HUDEP-2 (cell line): ENCODE results near the gene NLRX1.
"Not testable (repeated sequence)": the region's sequence is repeated elsewhere in the genome, so short reads cannot be mapped to it uniquely, and the experiment has no call there.

Experiments used
- DNase-seq, 76 experiments: peaks; one replicate each; lab custom pipeline; 2025; ENCODE audit not compliant: unreplicated experiment in 76 of 76; lab: John Stamatoyannopoulos, UW

The NLRX1 gene

DNA sequence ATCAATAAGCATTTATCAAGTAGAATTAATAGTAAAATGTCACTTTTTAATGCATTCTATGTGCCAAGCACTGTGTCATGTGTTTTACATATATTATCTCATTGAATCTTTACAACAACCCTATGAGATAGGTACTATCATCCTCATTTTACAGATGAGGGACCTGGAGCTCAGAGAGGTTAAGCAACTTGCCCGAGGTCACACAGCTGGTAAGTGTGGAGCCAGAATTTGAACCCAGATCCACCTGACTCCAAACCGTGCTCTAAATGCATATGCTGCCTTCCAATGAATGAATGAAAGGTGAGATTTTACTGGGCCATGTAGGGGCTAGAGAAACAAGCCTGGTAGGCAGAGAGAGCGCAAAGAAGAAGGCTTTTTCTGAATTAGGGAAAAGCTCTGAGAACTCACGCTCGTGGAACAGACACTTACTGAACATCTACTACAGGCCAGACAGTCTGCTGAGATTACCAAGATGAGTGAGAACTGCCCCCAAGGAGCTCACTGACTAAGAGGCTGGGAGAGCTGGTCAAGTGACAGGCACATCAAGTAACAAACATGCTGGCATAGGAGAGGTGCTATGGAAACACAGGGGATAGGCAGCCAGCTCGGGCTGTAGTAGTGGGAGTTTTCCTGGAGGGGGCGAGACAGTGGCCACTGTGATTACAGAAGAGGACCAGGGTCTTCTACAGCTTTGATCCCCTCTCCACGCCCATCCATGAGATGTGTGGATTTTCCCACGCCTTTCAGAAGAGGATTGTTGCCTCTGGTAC is 15.3 kb upstream of the NLRX1 start:
- DNase-seq: no peak

DNA sequence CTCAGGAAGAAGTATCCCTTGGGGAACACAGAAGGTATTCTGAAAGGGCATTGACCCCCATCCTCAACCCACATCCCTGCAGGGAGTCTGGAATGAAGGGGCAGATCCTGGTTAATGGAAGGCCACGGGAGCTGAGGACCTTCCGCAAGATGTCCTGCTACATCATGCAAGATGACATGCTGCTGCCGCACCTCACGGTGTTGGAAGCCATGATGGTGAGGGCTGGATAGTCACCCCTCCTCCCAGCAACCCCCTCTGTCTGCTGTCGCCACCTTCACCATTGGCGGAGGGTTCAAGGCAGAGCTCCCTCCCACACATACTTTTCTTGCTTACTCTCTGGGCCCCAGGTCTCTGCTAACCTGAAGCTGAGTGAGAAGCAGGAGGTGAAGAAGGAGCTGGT is 14.3 kb upstream of the NLRX1 start:
- DNase-seq: no peak

DNA sequence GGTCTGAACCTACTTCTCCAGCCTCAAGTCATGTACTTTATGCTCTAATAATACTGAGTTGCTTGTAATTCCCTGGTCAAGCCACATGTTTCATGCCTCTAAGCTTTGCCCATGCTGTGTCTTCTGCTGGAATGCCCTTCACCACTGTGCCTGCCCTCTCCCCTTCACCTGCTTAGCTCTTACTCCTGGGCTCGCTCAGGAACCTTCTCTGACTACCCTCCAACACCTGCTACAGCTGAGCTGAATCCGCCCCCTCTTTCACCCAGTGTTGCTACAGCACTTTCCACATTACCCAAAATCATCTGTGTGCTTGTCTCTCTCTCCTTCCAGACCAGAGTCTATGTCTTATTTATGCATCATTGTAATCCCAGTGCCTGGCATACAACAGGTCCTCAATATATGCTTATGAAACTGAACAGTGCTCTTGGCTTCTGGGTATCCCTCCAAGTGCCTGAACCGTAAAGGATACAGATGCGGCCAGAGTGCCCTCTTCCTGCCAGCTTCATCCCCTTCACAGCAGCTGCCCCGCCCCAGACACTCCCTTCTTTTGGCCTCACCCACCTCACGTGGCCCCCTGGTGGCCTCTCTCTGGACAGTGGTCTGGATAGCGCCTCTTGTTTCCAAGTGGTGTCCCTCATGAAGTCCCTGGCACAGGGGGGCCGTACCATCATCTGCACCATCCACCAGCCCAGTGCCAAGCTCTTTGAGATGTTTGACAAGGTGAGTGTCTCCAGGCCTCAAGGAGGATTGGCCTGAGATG is 12.6 kb upstream of the NLRX1 start:
- DNase-seq: peak in 26 of 76 experiments; percentile 4 to 47 (median 20)

DNA sequence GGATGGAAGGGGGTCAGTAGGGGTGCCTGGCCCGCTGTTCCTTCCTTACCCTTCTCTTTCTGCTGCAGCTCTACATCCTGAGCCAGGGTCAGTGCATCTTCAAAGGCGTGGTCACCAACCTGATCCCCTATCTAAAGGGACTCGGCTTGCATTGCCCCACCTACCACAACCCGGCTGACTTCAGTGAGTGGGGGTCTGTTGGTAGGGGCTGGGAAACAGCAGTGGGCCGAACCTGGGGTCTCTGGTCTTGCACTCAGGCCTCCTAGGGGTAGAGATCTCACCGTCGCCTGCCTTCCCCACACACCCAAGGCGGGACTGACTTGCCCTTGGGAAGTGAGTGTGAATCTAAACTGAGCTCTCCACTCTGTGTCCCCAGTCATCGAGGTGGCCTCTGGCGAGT is 12.0 kb upstream of the NLRX1 start:
- DNase-seq: no peak

DNA sequence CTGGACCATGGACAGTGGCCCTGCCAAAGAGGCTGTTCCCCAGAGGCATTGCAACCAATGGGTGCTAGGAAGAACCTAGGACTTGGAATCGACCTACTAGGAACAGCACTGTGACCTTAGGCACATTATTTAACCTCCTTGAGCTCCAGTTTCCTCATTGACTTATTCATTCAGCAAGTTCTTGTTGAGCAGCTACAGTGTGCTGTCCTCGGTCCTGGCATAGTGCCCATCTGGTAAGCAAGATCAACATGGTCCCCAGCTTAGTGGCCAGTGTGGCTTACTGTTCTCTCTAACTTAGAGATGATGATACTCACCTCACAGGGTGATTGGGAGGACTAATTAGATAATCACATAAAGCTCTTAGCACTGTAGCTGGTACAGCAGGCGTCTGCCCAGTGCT is 11.5 kb upstream of the NLRX1 start:
- peak in 4 of 76 experiments; percentile 4 to 15 (median 8) for DNase-seq

DNA sequence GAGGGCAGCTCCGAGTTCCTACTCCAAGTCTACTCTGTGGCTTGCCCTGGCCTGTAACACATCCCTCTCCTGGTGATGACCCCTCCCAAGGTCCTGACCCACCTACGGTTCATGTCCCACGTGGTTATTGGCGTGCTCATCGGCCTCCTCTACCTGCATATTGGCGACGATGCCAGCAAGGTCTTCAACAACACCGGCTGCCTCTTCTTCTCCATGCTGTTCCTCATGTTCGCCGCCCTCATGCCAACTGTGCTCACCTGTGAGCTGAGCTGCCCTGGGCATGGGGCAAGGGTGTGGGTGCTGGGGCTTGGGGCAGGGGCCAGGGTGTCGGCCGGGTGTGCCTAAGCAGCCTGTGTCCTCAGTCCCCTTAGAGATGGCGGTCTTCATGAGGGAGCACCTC is 10.1 kb upstream of the NLRX1 start:
- DNase-seq: no peak

DNA sequence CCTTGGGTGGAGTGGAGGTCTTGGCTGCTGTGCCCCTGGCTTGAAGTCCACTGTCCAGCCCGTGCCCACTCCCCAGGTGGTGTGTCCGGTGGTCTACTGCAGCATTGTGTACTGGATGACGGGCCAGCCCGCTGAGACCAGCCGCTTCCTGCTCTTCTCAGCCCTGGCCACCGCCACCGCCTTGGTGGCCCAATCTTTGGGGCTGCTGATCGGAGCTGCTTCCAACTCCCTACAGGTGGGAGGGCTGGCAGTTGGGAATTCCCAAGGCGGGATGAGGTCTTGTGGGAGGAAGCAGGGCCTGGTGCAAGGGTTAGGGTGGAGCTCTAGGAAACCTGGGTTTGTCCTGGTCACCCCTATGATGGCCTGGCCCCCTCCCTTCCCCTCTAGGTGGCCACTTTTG is 8.4 kb upstream of the NLRX1 start:
- no peak for DNase-seq

DNA sequence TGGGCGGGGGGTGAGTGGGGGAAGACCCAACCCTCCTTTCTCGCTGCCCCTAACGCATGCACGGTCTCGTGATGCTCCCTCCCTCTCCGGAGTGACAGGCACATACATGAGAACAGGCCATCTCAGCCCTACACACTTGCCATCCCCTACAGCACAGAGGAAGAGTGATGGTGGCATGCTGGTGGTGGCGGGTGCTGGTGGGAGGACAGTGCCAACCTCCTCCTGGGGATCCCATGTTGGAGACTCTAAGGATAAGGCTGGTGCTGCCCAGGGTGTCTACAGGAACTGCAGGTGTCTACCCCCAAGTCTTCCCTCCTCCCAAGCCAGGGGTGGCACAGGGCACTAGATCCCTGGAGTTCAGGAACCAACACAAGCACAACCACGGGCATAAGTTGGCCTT is 6.7 kb upstream of the NLRX1 start:
- no peak for DNase-seq

DNA sequence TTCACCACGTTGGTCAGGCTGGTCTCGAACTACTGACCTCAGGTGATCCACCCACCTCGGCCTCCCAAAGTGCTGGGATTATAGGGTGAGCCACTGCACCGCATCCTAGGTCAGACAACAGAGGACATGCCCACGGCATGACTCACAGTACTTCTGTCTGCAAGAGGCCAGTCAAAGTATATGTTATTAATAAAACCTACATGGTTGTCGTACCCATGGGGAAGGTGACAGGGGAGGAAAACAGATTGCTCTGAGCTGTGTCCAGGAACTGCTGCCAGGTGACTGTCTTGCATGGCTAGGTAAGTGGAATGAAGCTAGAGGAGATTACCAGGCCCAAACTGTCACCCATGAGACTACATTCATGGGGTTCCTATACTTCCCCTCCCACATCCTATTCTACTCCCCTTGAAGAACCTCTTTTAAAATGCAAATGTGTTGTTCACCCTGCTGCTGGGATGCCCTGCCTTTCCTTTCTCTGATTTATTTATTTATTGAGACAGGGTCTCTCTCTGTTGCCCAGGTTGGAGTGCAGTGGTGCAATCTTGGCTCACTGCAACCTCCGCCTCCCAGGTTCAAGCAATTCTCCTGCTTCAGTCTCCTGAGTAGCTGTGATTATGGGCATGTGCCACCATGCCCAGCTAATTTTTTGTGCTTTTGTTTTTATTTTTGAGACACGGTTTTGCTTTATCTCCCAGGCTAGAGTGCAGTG is 2.0 kb upstream of the NLRX1 start:
- no peak for DNase-seq

DNA sequence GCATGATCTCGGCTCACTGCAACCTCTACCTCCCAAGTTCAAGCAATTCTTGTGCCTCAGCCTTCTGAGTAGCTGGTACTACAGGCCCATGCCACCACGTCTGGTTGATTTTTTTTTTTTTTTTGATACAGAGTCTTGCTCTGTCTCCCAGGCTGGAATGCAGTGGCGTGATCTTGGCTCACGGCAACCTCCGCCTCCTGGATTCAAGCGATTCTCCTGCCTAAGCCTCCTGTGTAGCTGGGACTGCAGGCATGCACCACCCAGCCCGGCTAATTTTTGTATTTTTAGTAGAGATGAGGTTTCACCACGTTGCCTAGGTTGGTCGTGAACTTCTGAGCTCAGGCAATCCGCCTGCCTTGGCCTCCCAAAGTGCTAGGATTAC is 1.5 kb upstream of the NLRX1 start:
- DNase-seq: not testable (repeated sequence)

DNA sequence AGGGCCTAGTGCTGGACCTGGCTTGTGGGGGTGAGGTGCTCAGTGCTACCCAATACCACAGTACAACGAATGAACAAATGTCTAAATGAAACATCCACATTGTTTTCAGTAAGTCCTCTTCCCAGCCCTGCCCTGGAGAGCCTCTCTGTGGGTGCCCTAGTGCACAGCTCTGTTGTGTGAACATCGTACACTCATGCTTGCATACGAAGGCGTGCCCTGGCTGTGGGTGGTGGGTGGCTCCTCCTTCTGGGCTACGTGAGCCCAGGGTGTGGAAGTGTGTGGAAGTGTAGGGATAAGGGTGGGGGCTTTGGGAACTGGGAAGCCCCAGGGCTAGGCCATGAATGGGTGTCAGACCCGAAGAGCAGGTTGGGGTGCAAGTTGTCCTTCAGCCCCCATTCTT is 592 bp upstream of the NLRX1 start:
- no peak for DNase-seq

DNA sequence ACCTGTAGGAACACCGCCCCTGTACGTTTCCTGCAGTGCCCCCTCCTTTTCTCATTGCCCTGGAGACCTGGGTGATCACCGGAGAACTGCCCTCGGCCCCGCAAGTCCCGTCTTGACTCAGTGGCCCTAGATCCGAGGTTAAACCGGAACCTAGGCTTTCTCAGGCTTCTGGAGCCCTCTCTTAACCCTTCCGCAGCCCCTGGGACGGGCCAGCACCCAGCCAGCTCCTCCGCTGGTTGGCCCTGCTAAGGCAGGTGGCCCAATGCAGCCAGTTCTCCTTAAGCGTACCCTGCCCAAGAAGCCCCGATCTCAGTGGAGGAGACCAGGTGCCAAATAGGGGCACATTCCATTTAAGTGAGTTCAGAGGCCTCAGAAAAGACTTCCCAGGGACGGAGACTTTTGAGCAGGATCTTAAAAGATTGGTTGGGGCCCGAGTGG is 776 bp downstream of the NLRX1 start:
- DNase-seq: peak in 7 of 76 experiments; percentile 7 to 41 (median 27)

DNA sequence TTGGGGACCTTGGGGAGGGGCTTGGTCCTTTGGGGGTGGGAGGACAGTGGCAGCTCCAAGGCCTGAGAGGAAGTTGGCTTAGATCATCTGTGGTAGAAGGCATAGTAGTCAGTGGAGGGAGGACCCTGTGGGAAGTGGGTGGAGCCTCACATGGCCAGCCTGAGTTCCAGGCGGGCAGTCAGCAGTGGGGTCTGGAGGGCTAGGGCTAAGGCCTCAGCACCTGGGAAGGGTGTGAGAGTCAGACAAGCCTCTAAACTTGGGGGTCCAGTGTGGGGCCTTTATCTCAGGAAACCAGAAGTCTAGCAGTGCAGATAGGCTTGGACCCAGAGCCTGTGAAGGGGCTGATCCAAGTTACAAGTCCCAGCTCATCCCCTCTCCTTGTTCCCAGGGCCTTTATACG is 4.0 kb downstream of the NLRX1 start:
- peak in 2 of 76 experiments; percentile 5 to 13 for DNase-seq

DNA sequence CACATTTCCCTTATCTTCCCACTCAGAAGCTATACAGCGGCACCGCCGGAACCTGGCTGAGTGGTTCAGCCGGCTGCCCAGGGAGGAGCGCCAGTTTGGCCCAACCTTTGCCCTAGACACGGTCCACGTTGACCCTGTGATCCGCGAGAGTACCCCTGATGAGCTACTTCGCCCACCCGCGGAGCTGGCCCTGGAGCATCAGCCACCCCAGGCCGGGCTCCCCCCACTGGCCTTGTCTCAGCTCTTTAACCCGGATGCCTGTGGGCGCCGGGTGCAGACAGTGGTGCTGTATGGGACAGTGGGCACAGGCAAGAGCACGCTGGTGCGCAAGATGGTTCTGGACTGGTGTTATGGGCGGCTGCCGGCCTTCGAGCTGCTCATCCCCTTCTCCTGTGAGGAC is 4.9 kb downstream of the NLRX1 start:
- no peak for DNase-seq

DNA sequence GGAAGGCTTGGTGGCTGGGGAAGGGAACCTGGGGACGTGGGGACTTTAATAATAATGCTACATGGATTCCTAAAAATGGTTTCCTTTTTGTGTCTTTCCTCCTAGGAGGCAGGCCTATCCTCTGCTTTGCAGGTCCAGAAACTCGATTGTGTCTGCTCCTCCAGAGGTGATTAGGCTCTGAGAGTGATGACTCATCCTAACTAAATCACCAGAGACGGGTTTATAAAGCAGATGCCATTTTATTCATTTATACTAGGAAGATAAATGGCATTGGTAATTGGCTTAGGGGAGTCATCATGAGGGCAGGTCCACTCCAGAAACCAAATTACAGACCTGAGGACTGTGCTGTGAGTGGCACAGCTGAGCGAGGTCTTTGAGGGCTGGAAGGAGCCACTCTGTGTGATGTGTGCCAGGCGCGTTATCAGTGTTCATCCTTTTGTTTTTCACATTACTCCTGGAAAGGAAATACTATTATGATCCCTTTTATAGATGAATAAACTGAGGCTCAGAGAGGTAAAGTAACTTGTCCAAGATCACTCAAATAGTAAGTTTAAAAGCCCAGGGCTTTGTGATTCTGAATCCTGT is 7.1 kb downstream of the NLRX1 start:
- DNase-seq: no peak

DNA sequence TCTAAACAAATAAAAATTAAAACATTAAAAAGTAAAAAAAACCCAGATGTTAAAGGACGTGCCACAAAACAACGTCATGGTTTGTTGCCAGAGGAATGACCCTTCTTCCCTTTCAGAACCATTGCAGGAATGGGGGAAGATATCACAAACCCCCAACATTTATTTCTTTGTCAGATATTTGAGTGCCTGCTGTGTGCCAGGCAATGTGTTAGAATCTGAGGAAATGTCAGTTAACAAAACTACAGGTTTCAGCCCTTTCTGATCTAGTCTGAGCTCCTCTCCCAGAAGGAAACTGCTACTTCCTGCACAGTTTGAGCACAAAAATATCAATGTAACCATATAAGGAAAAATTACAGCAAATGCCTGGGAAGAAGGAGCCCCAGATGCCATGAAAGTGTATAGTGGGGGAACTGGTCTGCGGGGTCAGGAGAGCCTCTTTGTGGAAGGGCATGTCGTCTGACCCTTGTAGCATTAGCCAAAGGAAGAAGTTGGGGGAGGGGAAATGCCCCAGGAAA is 9.7 kb downstream of the NLRX1 start:
- no peak for DNase-seq

DNA sequence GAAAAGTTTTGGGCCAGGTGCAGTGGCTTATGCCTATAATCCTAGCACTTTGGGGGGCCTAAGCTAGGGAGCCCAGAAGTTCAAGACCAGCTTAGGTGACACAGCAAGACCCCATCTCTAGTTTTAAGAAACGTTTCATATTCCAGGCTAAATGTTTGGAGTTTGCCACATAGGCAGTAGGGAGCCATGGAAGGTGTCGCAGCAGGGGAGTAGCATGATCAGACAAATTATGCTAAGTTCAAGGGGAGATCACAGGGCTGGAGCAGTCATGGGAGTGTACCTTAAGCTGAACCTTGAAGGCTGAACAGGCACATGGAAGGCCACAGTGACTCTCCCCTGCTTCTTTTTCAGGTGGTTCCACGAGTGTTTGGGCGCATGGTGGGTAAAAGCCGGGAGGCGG is 10.8 kb downstream of the NLRX1 start:
- no peak for DNase-seq

DNA sequence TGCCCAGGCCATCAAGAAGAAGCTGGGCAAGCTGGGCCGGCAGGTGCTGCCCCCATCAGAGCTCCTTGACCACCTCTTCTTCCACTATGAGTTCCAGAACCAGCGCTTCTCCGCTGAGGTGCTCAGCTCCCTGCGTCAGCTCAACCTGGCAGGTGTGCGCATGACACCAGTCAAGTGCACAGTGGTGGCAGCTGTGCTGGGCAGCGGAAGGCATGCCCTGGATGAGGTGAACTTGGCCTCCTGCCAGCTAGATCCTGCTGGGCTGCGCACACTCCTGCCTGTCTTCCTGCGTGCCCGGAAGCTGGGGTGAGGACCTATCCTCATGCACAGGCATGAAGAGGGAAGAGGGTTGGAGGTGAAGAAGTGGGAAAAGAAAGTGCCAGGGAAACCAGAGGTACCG is 11.5 kb downstream of the NLRX1 start:
- DNase-seq: no peak

DNA sequence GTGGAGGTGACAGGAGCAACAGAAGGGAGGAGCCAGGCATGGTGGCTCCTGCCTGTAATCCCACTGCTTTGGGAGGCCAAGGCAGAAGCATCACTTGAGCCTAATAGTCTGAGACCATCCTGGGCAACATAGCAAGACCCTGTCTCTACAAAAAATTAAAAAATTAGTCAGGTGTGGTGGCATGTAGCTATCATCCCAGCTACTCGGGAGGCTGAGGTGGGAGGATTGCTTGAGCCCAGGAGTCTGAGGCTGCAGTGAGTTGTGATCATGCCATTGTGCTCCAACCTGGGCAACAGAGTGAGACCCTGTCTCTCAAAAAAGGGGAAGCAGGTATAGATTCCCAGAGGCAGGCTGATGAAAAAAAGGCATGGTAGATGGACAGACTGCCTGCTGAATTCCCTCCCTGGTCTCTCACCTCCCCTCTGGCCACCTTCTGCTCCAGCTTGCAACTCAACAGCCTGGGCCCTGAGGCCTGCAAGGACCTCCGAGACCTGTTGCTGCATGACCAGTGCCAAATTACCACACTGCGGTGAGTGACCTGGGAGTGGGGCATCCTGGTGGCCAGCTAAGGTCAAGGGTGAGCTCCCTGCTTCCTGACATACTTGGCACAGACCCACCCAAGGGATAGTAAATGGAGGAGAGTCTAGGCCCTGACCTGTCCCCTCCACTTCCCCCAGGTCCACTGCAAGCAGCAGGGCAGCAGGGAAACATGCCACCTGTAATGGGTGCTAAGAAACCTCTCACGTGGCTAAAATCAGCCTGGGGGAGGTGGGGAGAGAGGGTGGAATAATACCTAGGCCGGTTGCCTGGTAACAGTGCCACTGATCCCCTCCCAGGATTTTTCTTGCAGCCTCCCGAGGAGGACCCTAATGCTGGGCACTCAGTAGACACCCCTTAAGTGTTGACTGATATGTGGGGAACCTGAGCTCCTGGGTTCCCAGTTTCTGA is 12.5 kb downstream of the NLRX1 start:
- DNase-seq: no peak
